ENCODE data around the gene CCDC92B.

CCDC92B gene

DNA sequence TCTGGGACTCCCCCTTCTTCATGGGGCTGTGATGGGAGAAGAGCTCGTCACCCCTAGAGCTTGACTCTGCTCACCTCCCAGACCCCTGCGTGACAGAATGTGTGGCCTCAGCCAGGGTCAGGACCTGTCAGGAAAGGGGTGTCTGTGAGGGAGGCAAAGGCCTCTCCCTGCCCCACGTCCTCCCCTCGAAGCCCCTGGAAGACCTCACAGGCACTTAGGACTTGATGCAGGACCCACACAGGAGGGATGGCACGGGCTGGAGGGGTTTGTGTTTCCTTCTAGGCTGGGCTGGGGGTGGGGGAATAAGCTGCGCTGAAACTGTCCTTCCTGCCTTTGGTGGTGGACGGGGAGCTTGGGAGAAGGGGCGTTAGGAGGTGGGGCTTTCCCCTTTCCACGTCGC, 26.8 kb downstream of the CCDC92B start:
- WGBS (ENCODE audit: insufficient coverage, insufficient read length): no CpG with 5 or more reads among the region's 10 CpGs
- DNase-seq (ENCODE audit: low read depth, low spot score): no peak
- Histone ChIP-seq H3K27me3 (ENCODE audit: control insufficient read depth, insufficient read depth, low read length) (no peaks in the 10 kb centered on the region), H3K4me1 (ENCODE audit: control insufficient read depth, insufficient read depth, low read length) (peaks cover 6% of the 10 kb centered on the region), H3K4me3 (ENCODE audit: low read length) (no peak overlapping the region), H3K36me3 (ENCODE audit: control insufficient read depth, insufficient read depth, low read length) (no peaks in the 10 kb centered on the region; the same call in 1 of the 2 replicates), H3K27ac (ENCODE audit: low read length) (no peak overlapping the region), H3K9me3 (ENCODE audit: control insufficient read depth, insufficient read depth, low read length) (no peaks in the 10 kb centered on the region)

DNA sequence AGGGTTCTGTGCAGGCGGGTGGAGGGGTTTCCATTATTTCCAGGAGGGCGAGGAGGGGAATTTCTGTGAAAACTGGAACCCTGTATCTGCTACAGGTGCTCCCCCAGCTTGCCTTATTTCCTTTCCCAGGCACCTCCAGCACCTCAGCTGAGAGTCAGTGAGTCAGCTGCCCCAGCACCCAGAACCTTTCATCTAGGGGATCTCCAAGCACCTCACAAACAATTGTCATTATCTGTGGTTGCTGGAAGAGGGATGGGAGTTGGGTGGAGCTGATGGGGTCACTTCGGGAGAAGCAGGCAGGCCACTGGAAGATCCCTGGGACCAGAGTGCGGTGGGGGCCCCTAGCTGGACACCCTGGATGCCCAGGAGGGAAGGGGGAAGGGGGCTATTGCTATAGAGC, 27.8 kb downstream of the CCDC92B start:
- Histone ChIP-seq H3K9me3 (ENCODE audit: control insufficient read depth, insufficient read depth, low read length) (no peaks in the 10 kb centered on the region), H3K27me3 (ENCODE audit: control insufficient read depth, insufficient read depth, low read length) (no peaks in the 10 kb centered on the region), H3K27ac (ENCODE audit: low read length) (no peak overlapping the region), H3K4me3 (ENCODE audit: low read length) (no peak overlapping the region), H3K36me3 (ENCODE audit: control insufficient read depth, insufficient read depth, low read length) (no peaks in the 10 kb centered on the region; the same call in 1 of the 2 replicates), H3K4me1 (ENCODE audit: control insufficient read depth, insufficient read depth, low read length) (peaks cover 6% of the 10 kb centered on the region)
- DNase-seq (ENCODE audit: low read depth, low spot score): no peak
- WGBS (ENCODE audit: insufficient coverage, insufficient read length): no CpG with 5 or more reads among the region's 4 CpGs

DNA sequence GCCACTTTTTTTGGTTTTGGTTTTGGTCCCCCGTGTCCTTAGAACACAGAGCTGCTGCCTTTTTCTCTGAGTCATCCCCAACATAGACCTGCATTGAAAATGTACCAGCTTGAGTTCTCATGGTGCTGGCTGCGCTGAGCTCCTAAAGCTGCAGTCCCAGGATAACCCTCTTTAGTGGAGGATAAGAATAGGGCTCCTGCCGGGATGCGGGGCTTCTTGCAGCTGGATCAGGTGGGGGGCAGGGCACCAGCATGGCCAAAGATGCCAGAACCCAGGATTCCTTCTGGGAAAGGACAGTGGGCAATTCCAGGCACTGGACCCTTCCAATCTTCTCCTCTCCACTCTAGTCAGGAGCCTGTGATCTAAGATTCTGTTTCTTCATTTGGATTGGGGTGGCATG, 29.6 kb downstream of the CCDC92B start:
- DNase-seq (ENCODE audit: low read depth, low spot score): no peak
- no peaks in the 10 kb centered on the region for H3K9me3 ChIP-seq (ENCODE audit: control insufficient read depth, insufficient read depth, low read length)

DNA sequence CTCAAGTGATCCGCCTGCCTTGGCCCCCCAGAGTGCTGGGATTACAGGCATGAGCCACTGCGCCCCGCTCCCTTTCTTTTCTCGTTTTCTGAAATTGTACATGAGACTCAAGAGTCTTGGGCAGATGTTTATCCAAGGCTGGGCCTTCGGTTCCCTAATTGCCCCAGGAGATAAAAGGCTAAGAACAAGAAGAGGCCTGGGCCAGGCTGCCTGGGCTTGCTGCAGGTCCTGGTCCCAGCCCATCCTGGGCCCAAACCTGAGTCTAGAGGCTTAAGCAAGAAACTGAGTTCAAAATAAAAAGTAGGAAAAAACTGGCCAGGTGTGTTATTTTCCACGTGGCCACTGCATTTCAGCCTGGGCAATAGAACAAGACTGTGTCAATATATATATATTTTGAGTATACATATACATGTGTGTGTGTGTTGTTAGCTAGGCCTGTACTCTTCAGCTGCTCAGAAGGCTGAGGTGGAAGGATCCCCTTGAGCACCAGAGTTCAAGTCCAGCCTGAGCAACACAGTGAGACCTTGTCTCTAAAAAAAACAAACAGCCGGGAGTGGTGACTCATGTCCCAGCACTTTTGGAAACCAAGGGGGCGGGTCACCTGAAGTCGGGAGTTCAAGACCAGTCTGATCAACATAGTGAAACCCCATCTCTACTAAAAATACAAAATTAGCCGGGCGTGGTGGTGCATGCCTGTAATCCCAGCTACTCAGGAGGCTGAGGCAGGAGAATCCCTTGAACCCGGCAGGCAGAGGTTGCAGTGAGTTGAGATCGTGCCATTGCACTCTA, 31.1 kb downstream of the CCDC92B start:
- Histone ChIP-seq H3K36me3 (ENCODE audit: control insufficient read depth, insufficient read depth, low read length) (no peaks in the 10 kb centered on the region), H3K27ac (ENCODE audit: low read length) (no peak overlapping the region), H3K4me1 (ENCODE audit: control insufficient read depth, insufficient read depth, low read length) (peaks cover 4% of the 10 kb centered on the region), H3K4me3 (ENCODE audit: low read length) (no peak overlapping the region), H3K27me3 (ENCODE audit: control insufficient read depth, insufficient read depth, low read length) (no peaks in the 10 kb centered on the region), H3K9me3 (ENCODE audit: control insufficient read depth, insufficient read depth, low read length) (no peaks in the 10 kb centered on the region)
- WGBS (ENCODE audit: insufficient coverage, insufficient read length): no CpG with 5 or more reads among the region's 13 CpGs
- no peak for DNase-seq (ENCODE audit: low read depth, low spot score)

More for the DNA sequence above, 29.6 kb downstream of the CCDC92B start:
- no peaks in the 10 kb centered on the region for H3K27me3 ChIP-seq (ENCODE audit: control insufficient read depth, insufficient read depth, low read length)
- H3K4me3 ChIP-seq (ENCODE audit: low read length): no peak overlapping the region
- no CpG with 5 or more reads among the region's 4 CpGs for WGBS (ENCODE audit: insufficient coverage, insufficient read length)
- H3K4me1 ChIP-seq (ENCODE audit: control insufficient read depth, insufficient read depth, low read length): peaks cover 4% of the 10 kb centered on the region
- H3K27ac ChIP-seq (ENCODE audit: low read length): no peak overlapping the region
- no peaks in the 10 kb centered on the region; the same call in 1 of the 2 replicates for H3K36me3 ChIP-seq (ENCODE audit: control insufficient read depth, insufficient read depth, low read length)

DNA sequence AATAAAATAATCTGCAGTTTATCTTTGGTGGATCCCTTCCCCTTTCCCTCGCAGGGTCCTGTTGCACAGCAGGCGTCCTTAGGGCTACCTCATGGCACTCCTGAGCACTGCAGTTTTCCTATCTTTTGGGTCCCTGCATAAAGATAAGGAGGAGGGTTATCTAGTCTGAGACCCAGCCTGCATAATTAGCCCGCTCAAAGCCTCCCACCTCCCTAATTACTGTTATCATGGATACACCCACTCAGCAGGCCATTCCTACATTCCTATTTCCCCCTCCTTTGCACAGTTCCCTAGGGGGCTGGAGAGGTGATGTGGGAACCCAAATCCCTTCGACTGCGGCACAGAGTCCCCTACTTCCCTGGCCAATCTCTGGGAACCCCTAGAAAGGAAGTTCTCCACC, 32.8 kb downstream of the CCDC92B start:
- DNase-seq (ENCODE audit: low read depth, low spot score): no peak
- H3K4me1 ChIP-seq (ENCODE audit: control insufficient read depth, insufficient read depth, low read length): peaks cover 7% of the 10 kb centered on the region; the same call in 1 of the 2 replicates
- H3K4me3 ChIP-seq (ENCODE audit: low read length): no peak overlapping the region
- no peaks in the 10 kb centered on the region for H3K36me3 ChIP-seq (ENCODE audit: control insufficient read depth, insufficient read depth, low read length)
- H3K27ac ChIP-seq (ENCODE audit: low read length): no peak overlapping the region
- no CpG with 5 or more reads among the region's 5 CpGs for WGBS (ENCODE audit: insufficient coverage, insufficient read length)
- no peaks in the 10 kb centered on the region for H3K27me3 ChIP-seq (ENCODE audit: control insufficient read depth, insufficient read depth, low read length)
- H3K9me3 ChIP-seq (ENCODE audit: control insufficient read depth, insufficient read depth, low read length): no peaks in the 10 kb centered on the region

DNA sequence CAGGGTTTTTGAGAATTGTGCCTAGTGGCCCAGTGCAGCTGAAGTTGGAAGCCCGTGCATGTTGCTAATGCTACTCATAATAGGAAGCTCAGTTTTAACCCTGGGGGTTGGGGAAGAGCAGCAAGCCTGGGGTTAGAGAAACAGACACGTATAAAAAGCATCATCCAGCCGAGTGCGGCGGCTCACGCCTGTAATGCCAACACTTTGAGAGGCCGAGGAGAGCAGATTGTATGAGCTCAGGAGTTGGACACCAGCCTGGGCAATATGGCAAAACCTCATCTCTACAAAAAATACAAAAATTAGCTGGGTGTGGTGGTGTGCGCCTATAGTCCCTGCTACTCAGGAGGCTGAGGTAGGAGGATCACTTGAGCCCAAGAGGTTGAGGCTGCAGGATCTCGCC, 35.6 kb downstream of the CCDC92B start:
- Histone ChIP-seq H3K4me3 (ENCODE audit: low read length) (no peak overlapping the region), H3K4me1 (ENCODE audit: control insufficient read depth, insufficient read depth, low read length) (peaks cover 6% of the 10 kb centered on the region; the same call in 1 of the 2 replicates)
- WGBS (ENCODE audit: insufficient coverage, insufficient read length): no CpG with 5 or more reads among the region's 9 CpGs

DNA sequence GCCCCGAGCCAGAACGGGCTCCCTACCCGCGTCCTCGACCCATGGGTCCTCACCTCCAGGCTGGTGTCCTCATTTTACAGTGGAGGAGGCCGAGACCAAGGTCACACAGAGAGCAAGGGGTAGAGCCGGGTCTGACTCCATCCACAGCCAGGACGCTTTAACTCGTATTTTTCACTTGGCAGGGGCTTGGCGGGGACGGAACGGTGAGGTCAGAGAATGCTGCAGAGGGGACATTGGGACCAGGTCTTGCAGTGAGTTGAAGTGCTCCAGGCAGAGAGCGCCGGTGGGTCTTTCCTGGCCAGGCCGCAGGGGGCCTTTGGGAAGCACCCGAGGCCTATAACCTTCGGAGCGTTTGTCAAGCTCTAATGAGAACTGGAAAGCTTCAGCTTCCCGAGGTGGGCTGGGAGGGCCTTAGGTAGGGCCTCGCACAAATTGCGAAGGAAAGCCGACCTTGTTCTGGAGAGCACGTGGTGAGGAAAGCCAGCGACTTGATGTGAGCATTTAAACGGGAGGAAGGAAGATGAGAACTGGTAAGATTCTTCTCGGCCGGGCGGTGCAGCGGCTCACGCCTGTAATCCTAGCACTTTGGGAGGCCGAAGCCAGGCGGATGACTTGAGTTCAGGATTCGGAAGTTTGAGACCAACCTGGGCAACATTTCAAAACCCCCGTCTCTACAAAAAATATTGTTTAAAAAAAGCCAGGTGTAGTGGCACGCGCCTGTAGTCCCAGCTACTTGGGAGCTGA, 37.0 kb downstream of the CCDC92B start:
- no peak overlapping the region for H3K27ac ChIP-seq (ENCODE audit: low read length)
- no peaks in the 10 kb centered on the region; the same call in 1 of the 2 replicates for H3K36me3 ChIP-seq (ENCODE audit: control insufficient read depth, insufficient read depth, low read length)
- WGBS (ENCODE audit: insufficient coverage, insufficient read length): no CpG with 5 or more reads among the region's 36 CpGs
- no peaks in the 10 kb centered on the region for H3K9me3 ChIP-seq (ENCODE audit: control insufficient read depth, insufficient read depth, low read length)
- H3K4me3 ChIP-seq (ENCODE audit: low read length): no peak overlapping the region
- H3K4me1 ChIP-seq (ENCODE audit: control insufficient read depth, insufficient read depth, low read length): peaks cover 6% of the 10 kb centered on the region; the same call in 1 of the 2 replicates
- H3K27me3 ChIP-seq (ENCODE audit: control insufficient read depth, insufficient read depth, low read length): no peaks in the 10 kb centered on the region
- no peak for DNase-seq (ENCODE audit: low read depth, low spot score)

More for the DNA sequence above, 35.6 kb downstream of the CCDC92B start:
- no peaks in the 10 kb centered on the region for H3K36me3 ChIP-seq (ENCODE audit: control insufficient read depth, insufficient read depth, low read length)
- no peak overlapping the region for H3K27ac ChIP-seq (ENCODE audit: low read length)
- H3K27me3 ChIP-seq (ENCODE audit: control insufficient read depth, insufficient read depth, low read length): no peaks in the 10 kb centered on the region
- no peak for DNase-seq (ENCODE audit: low read depth, low spot score)
- no peaks in the 10 kb centered on the region for H3K9me3 ChIP-seq (ENCODE audit: control insufficient read depth, insufficient read depth, low read length)

DNA sequence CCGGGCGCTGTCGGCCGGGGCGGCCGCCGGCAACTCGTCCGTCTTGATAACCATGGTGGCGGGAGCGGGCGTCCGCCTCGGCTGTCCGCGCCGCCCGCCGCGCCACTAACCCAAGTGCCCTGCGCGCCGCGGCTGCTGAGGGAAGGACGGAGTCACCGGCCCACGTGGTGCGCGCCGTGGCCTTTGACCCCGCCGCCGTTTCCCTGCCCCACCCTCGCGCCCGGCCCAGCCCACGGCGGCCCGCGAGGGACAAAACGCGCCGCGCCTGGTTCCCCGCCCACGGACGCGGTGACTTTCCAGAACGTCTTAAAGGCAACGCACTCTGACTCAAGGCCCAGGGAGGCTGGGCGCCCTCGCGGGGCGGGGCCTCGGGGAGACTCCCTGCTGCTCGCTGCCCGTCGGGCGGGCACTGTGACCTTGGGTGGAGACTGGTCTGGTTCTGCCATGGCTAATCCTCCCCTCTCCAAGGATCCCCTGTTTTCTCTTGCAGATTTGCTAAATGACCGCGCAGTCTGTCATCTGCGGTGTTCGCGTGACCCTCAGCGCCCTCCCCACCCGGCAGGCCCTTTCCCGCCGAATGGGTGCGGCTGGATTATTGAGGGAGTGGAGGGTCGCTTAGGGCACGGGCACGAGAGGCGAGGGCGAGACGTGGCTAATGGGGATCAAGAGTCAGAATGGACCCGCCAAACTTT, 37.7 kb downstream of the CCDC92B start, which contains the start of gene CLUH:
TSS of gene CLUH (minus strand) at position 157 of the 692 bp plus-strand sequence. CDS start at position 54, 103 bp downstream.
- H3K4me1 ChIP-seq (ENCODE audit: control insufficient read depth, insufficient read depth, low read length): peaks cover 6% of the 10 kb centered on the region
- DNase-seq (ENCODE audit: low read depth, low spot score): no peak
- WGBS (ENCODE audit: insufficient coverage, insufficient read length): no CpG with 5 or more reads among the region's 76 CpGs
- H3K27me3 ChIP-seq (ENCODE audit: control insufficient read depth, insufficient read depth, low read length): no peaks in the 10 kb centered on the region
- no peaks in the 10 kb centered on the region for H3K9me3 ChIP-seq (ENCODE audit: control insufficient read depth, insufficient read depth, low read length)
- no peaks in the 10 kb centered on the region; the same call in 1 of the 2 replicates for H3K36me3 ChIP-seq (ENCODE audit: control insufficient read depth, insufficient read depth, low read length)
- peak within 1 kb of the TSS; percentile 76; the same call in 1 of the 2 replicates for H3K4me3 ChIP-seq (ENCODE audit: low read length)
- H3K27ac ChIP-seq (ENCODE audit: low read length): no peak within 1 kb of the TSS

DNA sequence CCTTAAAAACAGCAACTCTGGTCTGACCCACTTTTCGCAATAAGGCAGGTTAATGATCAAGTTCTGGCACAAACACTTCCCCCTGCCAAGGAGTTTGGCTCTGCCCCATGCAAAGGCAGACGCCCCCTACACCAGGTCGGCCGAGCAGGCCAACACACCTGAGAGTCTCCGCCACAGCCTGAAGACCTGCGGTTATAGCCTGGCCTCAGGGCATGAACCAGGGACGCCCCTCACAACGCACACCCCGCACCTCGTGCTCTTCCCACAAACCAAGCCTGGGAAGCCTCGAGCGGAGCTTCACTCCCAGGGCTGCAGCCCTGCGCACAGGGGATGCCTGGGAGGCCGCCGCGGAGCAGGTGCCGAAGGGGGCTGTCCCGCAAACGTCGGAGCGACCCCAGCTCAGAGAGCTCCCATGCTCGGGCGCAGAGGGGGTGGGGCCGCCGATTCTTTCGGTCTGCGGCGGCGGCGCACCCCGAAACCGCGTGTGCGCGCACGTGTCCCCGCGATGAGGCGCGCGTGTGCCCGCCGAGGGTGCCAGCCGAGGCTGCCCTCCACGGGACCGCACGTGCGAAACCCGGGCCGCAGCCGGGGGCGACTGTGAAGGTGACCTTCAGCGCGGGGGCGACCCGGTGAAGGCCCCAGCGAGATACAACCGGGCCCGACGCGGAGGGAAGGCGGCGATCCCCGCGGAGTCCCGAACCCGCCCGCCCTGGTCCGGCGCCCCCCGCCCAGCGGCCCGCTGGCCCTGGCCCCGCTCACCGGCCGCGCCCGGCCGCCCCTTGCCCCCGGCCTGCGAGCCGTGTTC, 38.4 kb downstream of the CCDC92B start:
- peaks cover 6% of the 10 kb centered on the region for H3K4me1 ChIP-seq (ENCODE audit: control insufficient read depth, insufficient read depth, low read length)
- H3K36me3 ChIP-seq (ENCODE audit: control insufficient read depth, insufficient read depth, low read length): no peaks in the 10 kb centered on the region; the same call in 1 of the 2 replicates
- no peak for DNase-seq (ENCODE audit: low read depth, low spot score)
- peak overlapping the region; percentile 76; the same call in 1 of the 2 replicates for H3K4me3 ChIP-seq (ENCODE audit: low read length)
- no peaks in the 10 kb centered on the region for H3K27me3 ChIP-seq (ENCODE audit: control insufficient read depth, insufficient read depth, low read length)
- WGBS (ENCODE audit: insufficient coverage, insufficient read length): no CpG with 5 or more reads among the region's 82 CpGs
- no peaks in the 10 kb centered on the region for H3K9me3 ChIP-seq (ENCODE audit: control insufficient read depth, insufficient read depth, low read length)
- no peak overlapping the region for H3K27ac ChIP-seq (ENCODE audit: low read length)

Data from iPS DF 6.9 (cell line).